Activated CD4-positive, alpha-beta T cell treated with anti-CD3 and anti-CD28 coated beads, Interleukin-2, amount 50 U/mL, for 16 hours (primary cell): ENCODE data around the gene KATNB1.
"Not testable (repeated sequence)": the region's sequence is repeated elsewhere in the genome, so short reads cannot be mapped to it uniquely, and the experiment has no call there.

Experiments
- DNase-seq: peaks from one replicate; pipeline ENCODE4 v3.0.0-alpha.2; 2020

KATNB1 gene

GRCh38 chr16:57727610-57728009, 8.0 kb upstream of the KATNB1 start:
- DNase-seq, result no peak

GRCh38 chr16:57728336-57729181, 7.0 kb upstream of the KATNB1 start:
- no peak for DNase-seq

- DNase-seq, result no peak
These were observed 6.4 kb upstream of the KATNB1 start for GRCh38 chr16:57729182-57729484.

- not testable (repeated sequence) for DNase-seq
These were observed 5.7 kb upstream of the KATNB1 start for GRCh38 chr16:57729852-57730251.

- DNase-seq, result no peak
These were observed 4.5 kb upstream of the KATNB1 start for GRCh38 chr16:57730771-57731730.

- no peak for DNase-seq
These were observed 3.5 kb upstream of the KATNB1 start for GRCh38 chr16:57732037-57732436.

GRCh38 chr16:57732714-57733113, 2.9 kb upstream of the KATNB1 start:
- no peak for DNase-seq

GRCh38 chr16:57734308-57734924, 1.2 kb upstream of the KATNB1 start:
- DNase-seq, result no peak

- DNase-seq, result peak; percentile 99
These were observed 430 bp upstream of the KATNB1 start for GRCh38 chr16:57734925-57735754.

GRCh38 chr16:57736419-57737351, 1.1 kb downstream of the KATNB1 start:
- peak; percentile 58 for DNase-seq

GRCh38 chr16:57738844-57739243, 3.3 kb downstream of the KATNB1 start:
- DNase-seq, result no peak

- DNase-seq, result no peak
These were observed 4.3 kb downstream of the KATNB1 start for GRCh38 chr16:57739756-57740422.

GRCh38 chr16:57740423-57741071, 5.0 kb downstream of the KATNB1 start:
- DNase-seq, result no peak

GRCh38 chr16:57741660-57742191, 6.2 kb downstream of the KATNB1 start:
- DNase-seq, result no peak

- DNase-seq, result no peak
These were observed 7.0 kb downstream of the KATNB1 start for GRCh38 chr16:57742543-57742942.

GRCh38 chr16:57743458-57743857, 7.9 kb downstream of the KATNB1 start:
- DNase-seq, result no peak

- no peak for DNase-seq
These were observed 8.5 kb downstream of the KATNB1 start for GRCh38 chr16:57743886-57744641.

GRCh38 chr16:57744642-57744903, 9.0 kb downstream of the KATNB1 start:
- no peak for DNase-seq

GRCh38 chr16:57745768-57746167, 10.2 kb downstream of the KATNB1 start:
- DNase-seq, result no peak
